ENCODE data around the gene NSRP1. TPM values are rescaled to one million over a fixed set of nuclear protein-coding genes. Genes with fewer than 3 reads are reported as not detected.

The NSRP1 gene
- total RNA-seq, 1 donor from 2014 or later, result 33.1 TPM

DNA sequence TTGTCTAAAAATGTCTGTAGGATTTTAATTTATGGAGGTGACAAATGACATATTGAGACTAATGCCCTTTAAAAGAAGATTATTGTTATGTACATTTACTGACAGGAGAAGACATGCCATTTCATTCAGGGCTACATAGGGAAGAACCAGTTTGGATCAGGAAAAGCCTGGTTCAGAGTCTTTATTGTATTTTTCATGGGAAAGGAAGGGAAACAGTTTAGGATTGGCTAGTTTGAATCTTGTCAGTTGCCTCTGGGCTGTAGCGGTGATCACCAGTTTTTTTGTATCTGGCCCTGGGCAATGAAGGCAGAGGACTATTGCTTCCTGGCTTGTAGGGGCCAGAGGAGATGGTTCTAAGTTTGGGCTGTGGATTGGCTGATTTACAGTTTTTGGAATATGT lies 31.8 kb downstream of the NSRP1 start:
- H3K4me3 ChIP-seq, result no peak overlapping the region
- ATAC-seq (no peak), DNase-seq (no peak)
- H3K4me1 ChIP-seq, result no peaks in the 10 kb centered on the region
- no peak overlapping the region for H3K27ac ChIP-seq
- no peaks in the 10 kb centered on the region for H3K27me3 ChIP-seq (ENCODE audit: low read depth)
- peaks cover 11% of the 10 kb centered on the region for H3K36me3 ChIP-seq
- no peaks in the 10 kb centered on the region for H3K9me3 ChIP-seq
- TF ChIP-seq, protein P1, sequence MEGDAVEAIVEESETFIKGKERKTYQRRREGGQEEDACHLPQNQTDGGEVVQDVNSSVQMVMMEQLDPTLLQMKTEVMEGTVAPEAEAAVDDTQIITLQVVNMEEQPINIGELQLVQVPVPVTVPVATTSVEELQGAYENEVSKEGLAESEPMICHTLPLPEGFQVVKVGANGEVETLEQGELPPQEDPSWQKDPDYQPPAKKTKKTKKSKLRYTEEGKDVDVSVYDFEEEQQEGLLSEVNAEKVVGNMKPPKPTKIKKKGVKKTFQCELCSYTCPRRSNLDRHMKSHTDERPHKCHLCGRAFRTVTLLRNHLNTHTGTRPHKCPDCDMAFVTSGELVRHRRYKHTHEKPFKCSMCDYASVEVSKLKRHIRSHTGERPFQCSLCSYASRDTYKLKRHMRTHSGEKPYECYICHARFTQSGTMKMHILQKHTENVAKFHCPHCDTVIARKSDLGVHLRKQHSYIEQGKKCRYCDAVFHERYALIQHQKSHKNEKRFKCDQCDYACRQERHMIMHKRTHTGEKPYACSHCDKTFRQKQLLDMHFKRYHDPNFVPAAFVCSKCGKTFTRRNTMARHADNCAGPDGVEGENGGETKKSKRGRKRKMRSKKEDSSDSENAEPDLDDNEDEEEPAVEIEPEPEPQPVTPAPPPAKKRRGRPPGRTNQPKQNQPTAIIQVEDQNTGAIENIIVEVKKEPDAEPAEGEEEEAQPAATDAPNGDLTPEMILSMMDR (IDR thresholded peaks at IDR 0.05), result no peak
- intact Hi-C loops (cut with DNase I), result no loop called here

DNA sequence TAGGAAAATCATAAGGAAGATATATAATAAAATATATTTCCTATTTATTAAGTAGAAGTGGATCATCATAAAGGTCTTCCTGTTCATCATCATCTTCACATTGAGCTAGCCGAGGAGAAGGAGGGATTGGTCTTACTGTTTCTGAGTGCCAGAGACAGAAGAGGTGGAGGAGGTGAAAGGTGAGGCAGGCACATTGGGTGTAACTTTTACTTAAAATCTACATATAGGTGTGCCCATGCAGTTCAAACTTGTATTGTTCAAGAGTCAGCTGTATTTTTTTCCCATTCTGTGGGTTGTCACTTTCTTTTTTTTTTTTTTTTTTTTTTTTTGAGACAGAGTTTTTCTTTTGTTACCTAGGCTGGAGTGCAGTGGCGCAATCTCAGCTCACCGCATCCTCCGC lies 34.9 kb downstream of the NSRP1 start:
- Histone ChIP-seq H3K27me3 (ENCODE audit: low read depth) (no peaks in the 10 kb centered on the region), H3K4me3 (no peak overlapping the region), H3K4me1 (no peaks in the 10 kb centered on the region), H3K27ac (no peak overlapping the region), H3K9me3 (no peaks in the 10 kb centered on the region), H3K36me3 (peaks cover 11% of the 10 kb centered on the region)
- intact Hi-C loops (cut with DNase I), result no loop called here
- DNase-seq, result no peak
- TF ChIP-seq, protein P1 (IDR thresholded peaks at IDR 0.05), result no peak
- ATAC-seq, result no peak

DNA sequence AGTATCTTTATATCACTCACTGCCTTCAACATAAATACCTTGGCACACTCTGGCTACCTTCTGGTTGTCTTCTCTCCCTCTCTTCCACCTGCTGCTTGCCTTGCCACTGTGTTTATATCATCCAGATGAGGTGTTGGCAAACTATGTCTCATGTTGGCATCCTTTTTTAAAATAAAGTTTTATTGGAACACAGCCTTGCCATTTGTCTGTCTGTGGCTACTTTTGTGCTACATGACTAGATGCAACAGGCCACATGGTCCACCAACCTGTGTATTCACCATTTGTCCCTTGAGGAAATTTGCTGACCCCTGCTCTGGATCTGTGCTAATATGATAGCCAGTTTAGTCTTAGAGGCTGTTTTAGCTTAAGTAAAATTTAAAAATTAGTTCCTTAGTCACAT lies 36.8 kb downstream of the NSRP1 start:
- no peak for ATAC-seq
- TF ChIP-seq, protein P1 (IDR thresholded peaks at IDR 0.05), result no peak
- DNase-seq, result no peak
- no peak overlapping the region for H3K27ac ChIP-seq
- peaks cover 11% of the 10 kb centered on the region for H3K36me3 ChIP-seq
- intact Hi-C loops (cut with DNase I), result no loop called here
- H3K4me3 ChIP-seq, result no peak overlapping the region
- H3K9me3 ChIP-seq, result no peaks in the 10 kb centered on the region
- no peaks in the 10 kb centered on the region for H3K4me1 ChIP-seq
- no peaks in the 10 kb centered on the region for H3K27me3 ChIP-seq (ENCODE audit: low read depth)

DNA sequence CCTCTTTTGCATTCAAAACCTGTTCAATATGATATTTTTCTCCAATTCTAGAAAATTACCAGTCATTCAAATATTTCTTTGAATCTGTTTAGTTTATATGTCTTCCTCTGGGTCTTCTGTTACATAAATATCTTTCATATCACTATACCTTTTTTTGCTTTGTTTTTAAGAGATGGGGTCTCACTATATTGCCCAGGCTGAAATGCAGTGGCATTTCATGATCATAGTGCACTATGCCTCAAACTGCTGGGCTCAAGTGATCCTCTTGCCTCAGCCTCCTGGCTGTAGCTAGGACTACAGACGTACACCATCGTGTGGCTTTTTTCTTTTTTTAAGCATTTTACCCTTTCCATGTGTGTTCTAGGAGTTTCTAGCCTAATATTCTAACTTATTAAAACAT lies 38.8 kb downstream of the NSRP1 start:
- no peaks in the 10 kb centered on the region for H3K4me1 ChIP-seq
- H3K27me3 ChIP-seq (ENCODE audit: low read depth), result no peaks in the 10 kb centered on the region
- peaks cover 11% of the 10 kb centered on the region for H3K36me3 ChIP-seq
- no peak for DNase-seq
- H3K4me3 ChIP-seq, result no peak overlapping the region
- H3K9me3 ChIP-seq, result no peaks in the 10 kb centered on the region
- intact Hi-C loops (cut with DNase I), result no loop called here
- TF ChIP-seq, protein P1 (IDR thresholded peaks at IDR 0.05), result no peak
- no peak overlapping the region for H3K27ac ChIP-seq
- ATAC-seq, result no peak

DNA sequence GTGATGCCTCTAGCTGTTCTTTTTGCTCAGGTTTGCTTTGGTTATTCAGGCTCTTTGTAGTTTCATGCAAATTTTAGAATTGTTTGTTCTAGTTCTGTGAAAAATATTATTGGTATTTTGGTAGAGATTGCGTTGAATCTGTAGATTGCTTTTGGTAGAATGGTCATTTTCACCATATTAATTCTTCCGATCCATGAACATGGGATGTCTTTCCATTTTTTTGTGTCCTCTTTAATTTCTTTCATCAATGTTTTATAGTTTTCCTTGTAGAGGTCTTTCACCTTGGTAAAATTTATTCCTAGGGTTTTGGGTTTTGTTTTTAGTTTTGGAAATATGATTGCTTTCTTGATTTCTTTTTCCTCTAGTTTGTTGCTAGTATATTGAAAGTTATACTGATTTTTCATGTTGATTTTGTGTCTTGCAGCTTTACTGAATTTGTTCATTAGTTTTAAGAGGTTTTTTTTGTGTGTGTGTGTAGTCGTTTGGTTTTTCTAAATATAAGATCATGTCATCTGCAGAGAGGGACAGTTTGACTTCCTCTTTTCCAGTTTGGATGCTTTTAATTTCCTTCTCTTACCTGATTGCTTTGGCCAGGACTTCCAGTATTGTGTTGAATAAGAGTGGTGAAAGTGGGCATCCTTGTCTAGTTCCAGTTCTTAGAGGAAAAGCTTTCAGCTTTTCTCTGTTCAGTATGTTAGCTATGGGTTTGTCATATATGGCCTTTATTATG lies 42.4 kb downstream of the NSRP1 start:
- TF ChIP-seq, protein P1 (IDR thresholded peaks at IDR 0.05), result no peak
- Histone ChIP-seq H3K9me3 (no peaks in the 10 kb centered on the region), H3K27me3 (ENCODE audit: low read depth) (no peaks in the 10 kb centered on the region), H3K27ac (no peak overlapping the region), H3K4me3 (no peak overlapping the region), H3K4me1 (no peaks in the 10 kb centered on the region), H3K36me3 (peaks cover 4% of the 10 kb centered on the region)
- intact Hi-C loops (cut with DNase I), result no loop called here
- ATAC-seq (no peak), DNase-seq (no peak)
